ENCODE measurements around the gene KIAA0586.
A peak's percentile ranks its signal among the peaks of the same experiment; 100 is the strongest.
"Not testable (repeated sequence)": the region's sequence is repeated elsewhere in the genome, so short reads cannot be mapped to it uniquely, and the experiment has no call there.

Gene KIAA0586

DNA sequence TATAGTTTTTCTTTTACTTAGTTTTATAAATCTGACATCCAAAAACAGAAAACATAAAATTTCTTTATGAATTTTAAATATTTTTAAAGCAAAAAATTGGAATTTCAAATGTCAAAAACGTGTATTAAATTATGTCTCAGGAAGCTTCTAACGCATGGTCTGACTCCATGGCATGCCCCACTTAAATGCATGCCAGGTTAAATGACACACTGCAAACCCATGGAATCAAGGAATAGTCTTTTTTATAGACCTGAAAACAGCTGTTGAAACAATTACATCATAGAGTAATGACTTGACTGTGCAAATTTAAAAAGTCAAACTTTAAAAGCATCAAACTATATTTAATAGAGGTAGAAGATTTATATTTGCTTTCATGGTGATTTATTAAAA is 114.1 kb downstream of the KIAA0586 start:
- FAIRE-seq (no peak), DNase-seq (ENCODE audit: low spot score) (no peak)

DNA sequence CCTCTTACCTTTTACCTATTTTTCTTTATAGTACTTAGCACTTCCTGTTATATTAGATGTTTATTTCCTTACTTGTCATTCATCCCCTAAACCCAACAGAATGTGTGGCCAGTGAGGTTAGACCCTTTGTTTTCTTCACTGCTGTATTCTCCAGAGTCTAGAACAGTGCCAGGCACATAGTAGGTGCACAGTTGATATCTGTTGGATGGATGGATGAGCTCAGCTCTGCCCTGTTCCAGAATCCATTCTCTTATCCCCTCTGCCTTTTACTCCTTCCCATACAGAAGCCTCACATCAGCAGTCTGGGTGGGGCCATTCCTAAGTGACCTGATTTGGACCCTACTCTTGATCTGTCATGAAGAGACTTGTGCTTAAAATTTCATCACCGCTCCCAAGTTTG is 115.7 kb downstream of the KIAA0586 start:
- FAIRE-seq (peak; percentile 40), DNase-seq (ENCODE audit: low spot score) (no peak)

DNA sequence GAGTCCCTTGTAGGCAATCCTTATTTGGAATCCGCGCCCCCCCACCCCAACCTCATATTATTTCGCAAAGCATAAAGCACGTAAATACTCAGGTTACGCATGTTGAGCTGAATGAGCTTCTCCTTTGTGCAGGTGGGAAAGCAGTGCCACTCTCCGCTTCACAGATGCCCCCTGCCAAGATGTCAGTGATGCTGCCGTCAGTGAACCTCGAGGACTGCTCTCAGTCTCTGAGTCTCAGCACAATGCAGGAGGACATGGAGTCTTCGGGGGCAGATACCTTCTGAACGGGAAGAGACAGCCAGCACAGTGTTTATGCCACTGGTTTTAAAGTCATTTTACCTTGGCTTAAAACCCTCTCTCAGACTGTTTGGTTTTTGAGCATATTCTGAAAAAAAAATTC is 120.1 kb downstream of the KIAA0586 start:
- FAIRE-seq, result peak; percentile 37
- no peak for DNase-seq (ENCODE audit: low spot score)

- DNase-seq (ENCODE audit: low spot score), result no peak
- FAIRE-seq, result no peak
Observed at GRCh38 chr14:58549105-58549757, 121.7 kb downstream of the KIAA0586 start.

- no peak for DNase-seq (ENCODE audit: low spot score)
- FAIRE-seq, result no peak
Observed at GRCh38 chr14:58553959-58554358, 126.4 kb downstream of the KIAA0586 start.

- DNase-seq (ENCODE audit: low spot score) (no peak), FAIRE-seq (no peak)
Observed at GRCh38 chr14:58555647-58556046, 128.1 kb downstream of the KIAA0586 start.

GRCh38 chr14:58557242-58557641 is 129.7 kb downstream of the KIAA0586 start:
- DNase-seq (ENCODE audit: low spot score), result no peak
- FAIRE-seq, result no peak

DNA sequence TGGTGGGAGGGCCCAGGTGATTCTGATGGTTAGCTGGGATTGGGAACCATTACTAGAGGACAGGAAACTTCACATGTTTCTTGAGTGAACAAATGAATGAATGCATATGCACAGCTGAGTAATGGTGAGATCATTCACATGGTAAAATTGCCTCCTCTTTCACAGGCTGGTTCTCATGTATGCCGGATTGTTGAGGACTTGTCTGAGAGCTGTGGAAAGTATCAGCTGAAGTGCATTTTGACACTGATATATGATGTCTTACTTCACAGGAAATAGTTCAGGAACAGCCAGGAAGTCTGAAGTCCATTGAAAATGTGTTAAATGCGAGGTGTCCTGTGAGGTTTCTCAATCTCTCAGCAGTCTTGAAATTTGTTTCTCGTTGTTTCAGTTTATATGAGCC is 132.7 kb downstream of the KIAA0586 start:
- no peak for DNase-seq (ENCODE audit: low spot score)
- no peak for FAIRE-seq

- no peak for DNase-seq (ENCODE audit: low spot score)
- FAIRE-seq, result no peak
Observed at GRCh38 chr14:58562141-58562540, 134.6 kb downstream of the KIAA0586 start.

DNA sequence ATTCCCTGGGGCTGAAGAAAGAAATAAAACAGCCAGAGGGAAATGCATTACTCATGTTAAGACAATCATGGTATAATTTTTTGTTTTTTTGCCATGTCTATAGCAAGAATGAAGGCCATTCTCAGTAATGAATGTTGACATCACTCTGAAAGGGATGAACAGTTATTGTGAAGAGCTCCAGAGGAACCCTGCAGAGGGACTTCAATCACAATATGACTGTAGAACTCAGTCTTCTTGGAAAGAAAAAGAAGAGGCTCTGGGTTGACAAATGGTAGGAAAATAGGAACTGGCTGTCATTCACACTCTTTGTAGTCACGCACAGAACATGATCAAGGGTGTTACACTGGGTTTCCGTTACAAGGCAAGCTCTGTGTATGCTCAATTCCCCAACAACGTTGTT is 136.5 kb downstream of the KIAA0586 start:
- no peak for DNase-seq (ENCODE audit: low spot score)
- no peak for FAIRE-seq

DNA sequence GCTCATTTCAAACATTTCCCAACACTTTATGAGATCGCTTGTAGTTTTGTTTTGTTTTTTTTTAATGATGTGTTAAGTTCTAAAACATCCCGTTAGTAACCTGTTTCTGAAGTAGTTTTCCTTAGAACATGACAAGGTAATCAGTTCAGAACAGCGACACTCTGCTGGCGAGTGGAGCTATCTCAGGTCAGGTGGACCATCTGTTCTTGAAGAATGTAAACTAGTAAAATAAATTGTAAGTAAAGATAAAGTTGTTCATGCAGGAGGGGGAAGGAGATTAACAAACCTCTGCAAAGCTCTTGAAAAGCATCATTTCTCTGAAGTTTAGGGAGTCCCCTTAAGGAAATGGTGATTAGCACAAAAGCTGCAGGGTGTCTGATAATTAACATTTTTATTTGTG is 138.3 kb downstream of the KIAA0586 start:
- FAIRE-seq (no peak), DNase-seq (ENCODE audit: low spot score) (no peak)

DNA sequence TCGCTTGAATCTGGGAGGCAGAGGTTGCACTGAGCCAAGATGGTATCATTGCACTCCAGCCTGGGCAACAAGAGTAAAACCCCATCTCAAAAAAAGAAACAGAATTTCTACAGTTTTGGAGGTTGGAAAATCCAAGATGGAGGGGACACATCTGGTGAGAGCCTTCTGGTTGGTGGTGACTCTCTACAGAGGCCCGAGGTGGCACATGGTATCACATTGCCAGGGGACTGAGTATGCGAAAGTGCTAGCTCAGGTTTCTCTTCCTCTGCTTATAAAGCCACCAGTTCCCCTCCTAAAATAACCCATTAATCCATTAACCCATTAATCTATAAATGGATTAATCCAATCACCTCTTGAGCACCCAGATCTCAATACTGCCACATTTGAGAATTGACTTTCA is 139.5 kb downstream of the KIAA0586 start:
- DNase-seq (ENCODE audit: low spot score), result no peak
- FAIRE-seq, result no peak

GRCh38 chr14:58568322-58568721 is 140.8 kb downstream of the KIAA0586 start:
- DNase-seq (ENCODE audit: low spot score), result no peak
- FAIRE-seq, result no peak

DNA sequence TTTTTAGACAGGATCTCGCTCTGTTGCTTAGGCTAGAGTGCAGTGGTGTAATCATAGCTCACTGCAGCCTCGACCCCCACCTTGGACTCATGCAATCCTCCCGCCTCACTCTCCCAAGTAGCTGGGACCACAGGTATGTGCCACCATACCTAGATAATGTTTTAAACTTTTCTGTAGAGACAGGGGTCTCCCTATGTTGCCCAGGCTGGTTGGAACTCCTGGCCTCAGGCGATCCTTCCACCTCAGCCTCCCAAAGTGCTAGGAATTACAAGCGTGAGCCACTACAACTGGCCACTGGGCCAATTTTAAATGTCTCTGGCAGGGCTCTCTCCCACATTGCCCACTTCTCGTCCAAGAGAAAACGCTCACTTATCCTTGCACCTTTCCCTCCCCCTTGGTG is 143.7 kb downstream of the KIAA0586 start:
- FAIRE-seq (no peak), DNase-seq (ENCODE audit: low spot score) (no peak)

DNA sequence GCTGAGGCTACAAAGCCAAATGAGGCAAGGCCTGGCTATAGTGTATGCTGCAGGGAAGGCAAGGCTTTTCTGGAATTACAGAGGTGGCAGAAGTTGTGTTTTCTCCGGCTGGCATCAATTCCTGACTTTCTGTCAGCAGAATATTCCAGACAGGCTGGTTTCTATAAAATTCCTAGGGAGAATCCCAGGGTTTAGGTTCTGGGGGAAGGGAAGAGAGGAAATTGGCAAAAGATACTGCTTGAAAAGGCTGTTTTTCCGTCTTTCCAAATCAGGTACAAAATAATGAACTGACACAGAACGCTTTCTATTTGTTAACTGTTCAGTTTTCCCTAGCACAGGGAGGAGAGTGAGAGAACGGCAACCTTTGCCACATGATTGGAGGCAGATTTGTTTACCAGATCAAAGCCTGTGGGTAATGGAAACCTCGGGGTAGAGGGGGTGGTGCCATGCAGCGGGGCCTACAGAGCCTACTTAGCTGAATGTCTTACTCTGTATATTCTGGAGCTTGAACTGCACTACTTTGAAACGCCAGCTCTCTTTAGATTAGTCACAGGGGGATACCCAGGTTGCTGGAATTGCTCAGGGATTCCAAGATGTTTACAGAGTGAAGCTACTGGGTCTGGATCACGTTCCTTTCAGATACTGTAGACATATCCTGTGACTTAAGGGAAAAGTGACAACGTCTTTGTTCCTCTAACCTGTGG is 144.4 kb downstream of the KIAA0586 start:
- DNase-seq (ENCODE audit: low spot score) (no peak), FAIRE-seq (peak; percentile 81)

DNA sequence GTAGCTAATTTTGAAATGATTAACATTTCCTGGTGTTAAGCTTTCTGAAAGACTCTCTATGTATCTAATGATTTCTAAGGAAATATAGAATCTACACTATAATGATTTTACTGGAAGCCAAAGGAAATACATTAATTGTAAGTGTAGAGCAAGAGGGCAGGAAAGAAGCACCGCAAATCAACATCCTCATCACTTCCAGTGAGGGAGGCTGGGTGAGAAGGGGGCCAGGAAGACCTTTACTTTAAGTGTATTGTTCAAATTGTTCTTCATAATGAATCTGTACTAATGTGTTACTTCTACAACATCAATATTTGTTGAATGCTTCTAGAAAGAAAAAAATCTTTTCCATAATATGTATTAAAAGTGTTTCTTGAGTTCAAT is 144.9 kb downstream of the KIAA0586 start:
- DNase-seq (ENCODE audit: low spot score) (no peak), FAIRE-seq (no peak)

DNA sequence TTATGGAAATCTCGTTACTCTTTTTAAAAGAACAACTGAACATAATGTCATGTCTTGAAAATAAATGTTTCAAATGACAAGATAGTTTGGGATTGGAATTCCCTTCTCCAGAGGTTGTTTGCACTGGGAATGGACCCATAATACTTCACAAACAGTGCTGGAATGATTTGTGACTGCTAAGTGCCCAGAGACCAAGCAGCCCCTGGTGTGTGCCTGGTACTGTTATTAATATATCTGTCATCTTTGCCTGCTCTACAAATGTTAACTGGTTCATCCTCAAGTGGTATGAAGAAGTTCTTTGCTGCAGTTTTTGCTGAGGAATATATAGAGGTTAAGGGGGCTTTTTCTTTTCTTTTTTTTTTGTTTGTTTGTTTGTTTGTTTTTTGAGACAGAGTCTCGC is 145.3 kb downstream of the KIAA0586 start:
- FAIRE-seq, result no peak
- no peak for DNase-seq (ENCODE audit: low spot score)

GRCh38 chr14:58574623-58575022 is 147.1 kb downstream of the KIAA0586 start:
- FAIRE-seq, result no peak
- no peak for DNase-seq (ENCODE audit: low spot score)

DNA sequence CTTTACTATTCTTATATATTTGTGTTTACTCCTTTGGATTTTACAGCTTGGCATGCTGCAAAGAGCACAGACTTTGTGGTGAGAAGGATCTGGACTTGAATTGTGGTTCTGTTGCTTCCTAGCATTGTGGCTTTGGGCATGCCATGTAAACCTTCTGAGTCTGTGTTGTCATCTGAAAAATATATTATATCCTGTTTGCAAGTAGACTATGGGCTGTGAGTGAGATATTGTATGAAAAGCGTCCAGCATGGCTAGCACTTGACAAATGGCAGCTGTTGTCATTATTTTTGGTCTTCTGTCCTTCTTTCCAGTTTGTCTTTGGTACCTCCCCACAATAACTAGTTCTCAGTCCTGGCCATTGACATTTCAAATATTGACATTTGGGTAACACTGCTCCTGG is 148.4 kb downstream of the KIAA0586 start:
- peak; percentile 46 for FAIRE-seq
- no peak for DNase-seq (ENCODE audit: low spot score)

DNA sequence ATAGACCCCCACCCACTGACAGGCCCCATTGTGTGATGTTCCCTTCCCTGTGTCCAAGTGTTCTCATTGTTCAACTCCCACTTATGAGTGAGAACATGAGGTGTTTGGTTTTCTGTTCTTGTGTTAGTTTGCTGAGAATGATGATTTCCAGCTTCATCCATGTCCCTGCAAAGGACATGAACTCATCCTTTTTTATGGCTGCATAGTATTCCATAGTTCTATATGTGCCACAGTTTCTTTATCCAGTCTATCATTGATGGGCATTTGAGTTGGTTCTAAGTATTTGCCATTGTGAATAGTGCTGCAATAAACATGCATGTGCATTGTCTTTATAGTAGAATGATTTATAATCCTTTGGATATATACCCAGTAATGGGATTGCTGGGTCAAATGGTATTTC is 152.5 kb downstream of the KIAA0586 start:
- FAIRE-seq; DNase-seq (ENCODE audit: low spot score): not testable (repeated sequence)

DNA sequence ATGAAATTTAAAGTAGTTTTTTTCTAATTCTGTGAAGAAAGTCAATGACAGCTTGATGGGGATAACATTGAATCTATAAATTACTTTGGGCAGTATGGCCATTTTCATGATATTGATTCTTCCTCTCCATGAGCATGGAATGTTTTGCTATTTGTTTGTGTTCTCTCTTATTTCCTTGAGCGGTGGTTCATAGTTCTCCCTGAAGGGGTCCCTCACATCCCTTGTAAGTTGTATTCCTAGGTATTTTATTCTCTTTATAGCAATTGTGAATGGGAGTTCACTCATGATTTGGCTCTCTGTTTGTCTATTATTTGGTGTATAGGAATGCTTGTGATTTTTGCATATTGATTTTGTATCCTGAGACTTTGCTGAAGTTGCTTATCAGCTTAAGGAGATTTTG is 153.9 kb downstream of the KIAA0586 start:
- not testable (repeated sequence) for DNase-seq (ENCODE audit: low spot score); FAIRE-seq

GRCh38 chr14:58584383-58584782 is 156.9 kb downstream of the KIAA0586 start:
- FAIRE-seq (no peak), DNase-seq (ENCODE audit: low spot score) (no peak)

DNA sequence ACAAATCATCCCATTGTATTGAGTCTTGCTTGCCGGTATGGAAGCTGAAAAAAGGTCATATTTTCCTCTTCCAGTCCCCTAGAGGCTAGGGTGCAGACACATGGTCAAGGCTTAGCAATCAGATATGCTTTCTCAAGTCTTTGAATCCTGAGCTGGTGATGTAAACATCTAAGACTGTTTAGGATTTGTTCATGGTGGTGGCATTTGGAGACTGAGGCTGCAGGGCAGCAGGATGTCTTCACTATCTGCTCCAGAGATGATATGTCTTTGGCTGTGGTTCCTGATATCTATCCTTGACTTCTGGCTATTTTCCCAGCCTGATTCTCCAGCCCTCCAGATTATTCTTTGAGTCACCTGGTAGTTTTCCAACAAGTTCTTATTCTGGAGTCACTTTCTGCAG is 159.8 kb downstream of the KIAA0586 start:
- FAIRE-seq (peak; percentile 53), DNase-seq (ENCODE audit: low spot score) (no peak)
